HepG2 (cell line): ENCODE results near the gene FUT6.

ENCODE experiments used
- CREM ChIP-seq, 2 experiments: sonication (generic) in 1 of 2; formaldehyde crosslinking in 1 of 2; IDR thresholded peaks; 2 replicates each; pipeline versions ENCODE4 v1.4.0 to v1.6.1; 2016 to 2020; ENCODE audit warnings: antibody characterized with exemption in 1 of 2, mild to moderate bottlenecking in 1 of 2, missing genetic modification reagents in 1 of 2
- ESRRA ChIP-seq: sonication (generic); formaldehyde crosslinking; IDR thresholded peaks from 2 replicates; pipeline ENCODE4 v1.5.1; 2020; ENCODE audit warnings: mild to moderate bottlenecking, low read depth, missing genetic modification reagents
- KDM3A ChIP-seq: IDR thresholded peaks from 2 replicates; pipeline ENCODE4 v1.6.1; 2018; ENCODE audit warnings: low read depth, missing compliant biosample characterization
- NPAS2 ChIP-seq: sonication (generic); formaldehyde crosslinking; IDR thresholded peaks from 2 replicates; pipeline ENCODE4 v1.8.0; 2022; ENCODE audit warnings: mild to moderate bottlenecking, missing genetic modification reagents, borderline replicate concordance
- SNAPC2 ChIP-seq: sonication (generic); formaldehyde crosslinking; IDR thresholded peaks from 2 replicates; pipeline ENCODE4 v1.8.1; 2022; ENCODE audit warnings: mild to moderate bottlenecking, missing genetic modification reagents
- ZBTB7B ChIP-seq: sonication (generic); formaldehyde crosslinking; IDR thresholded peaks from 2 replicates; pipeline ENCODE4 v1.4.0; 2020; ENCODE audit warnings: missing genetic modification reagents
- ZNF235 ChIP-seq: sonication (generic); formaldehyde crosslinking; IDR thresholded peaks from 2 replicates; pipeline ENCODE4 v1.8.1; 2023; ENCODE audit warnings: mild to moderate bottlenecking, missing genetic modification reagents, borderline replicate concordance
- ZNF335 ChIP-seq: sonication (generic); formaldehyde crosslinking; IDR thresholded peaks from 2 replicates; pipeline ENCODE4 v1.4.0; 2020; ENCODE audit warnings: missing genetic modification reagents
- TF ChIP-seq, protein P1 (sequence below): fragments of 450-650 bp; IDR thresholded peaks from 2 replicates; pipeline ENCODE4 v1.6.1; 2017
- TF ChIP-seq, protein P2 (sequence below): sonication (generic); formaldehyde crosslinking; IDR thresholded peaks from 2 replicates; pipeline ENCODE4 v1.5.0; 2020; ENCODE audit warnings: mild to moderate bottlenecking, missing genetic modification reagents, moderate library complexity
- TF ChIP-seq, protein P3 (sequence below): sonication (generic); formaldehyde crosslinking; IDR thresholded peaks from 2 replicates; pipeline ENCODE4 v1.4.0; 2020; ENCODE audit warnings: missing genetic modification reagents
- TF ChIP-seq, protein P4 (sequence below): sonication (generic); formaldehyde crosslinking; IDR thresholded peaks from 2 replicates; pipeline ENCODE4 v1.5.0; 2020; ENCODE audit warnings: missing genetic modification reagents

DNA sequence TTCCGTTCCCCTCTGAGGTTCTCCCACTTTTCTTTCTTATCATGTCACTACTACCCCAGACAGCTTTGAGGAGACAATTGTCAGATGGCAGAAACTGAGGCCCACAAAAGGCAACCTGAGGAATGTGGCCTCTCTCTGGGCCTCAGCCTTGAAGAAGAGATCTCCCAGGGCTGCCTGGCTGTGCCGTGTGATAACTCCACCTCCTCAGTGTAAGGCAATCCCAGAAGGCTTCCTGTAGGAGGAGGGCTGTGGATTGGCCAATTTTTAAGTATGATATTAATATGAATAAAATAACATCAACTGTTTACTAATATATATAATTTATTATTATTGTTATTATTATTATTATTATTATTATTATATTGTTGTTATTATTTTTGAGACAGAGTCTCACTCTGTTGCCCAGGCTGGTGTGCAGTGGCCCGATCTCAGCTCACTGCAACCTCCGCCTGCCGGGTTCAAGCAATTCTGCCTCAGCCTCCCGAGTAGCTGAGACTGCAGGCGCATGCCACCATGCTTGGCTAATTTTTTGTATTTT, 44.1 kb downstream of the FUT6 start:
- TF ChIP-seq SNAPC2: no peak
- TF ChIP-seq, protein P1, sequence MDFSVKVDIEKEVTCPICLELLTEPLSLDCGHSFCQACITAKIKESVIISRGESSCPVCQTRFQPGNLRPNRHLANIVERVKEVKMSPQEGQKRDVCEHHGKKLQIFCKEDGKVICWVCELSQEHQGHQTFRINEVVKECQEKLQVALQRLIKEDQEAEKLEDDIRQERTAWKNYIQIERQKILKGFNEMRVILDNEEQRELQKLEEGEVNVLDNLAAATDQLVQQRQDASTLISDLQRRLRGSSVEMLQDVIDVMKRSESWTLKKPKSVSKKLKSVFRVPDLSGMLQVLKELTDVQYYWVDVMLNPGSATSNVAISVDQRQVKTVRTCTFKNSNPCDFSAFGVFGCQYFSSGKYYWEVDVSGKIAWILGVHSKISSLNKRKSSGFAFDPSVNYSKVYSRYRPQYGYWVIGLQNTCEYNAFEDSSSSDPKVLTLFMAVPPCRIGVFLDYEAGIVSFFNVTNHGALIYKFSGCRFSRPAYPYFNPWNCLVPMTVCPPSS: no peak
- TF ChIP-seq, protein P2, sequence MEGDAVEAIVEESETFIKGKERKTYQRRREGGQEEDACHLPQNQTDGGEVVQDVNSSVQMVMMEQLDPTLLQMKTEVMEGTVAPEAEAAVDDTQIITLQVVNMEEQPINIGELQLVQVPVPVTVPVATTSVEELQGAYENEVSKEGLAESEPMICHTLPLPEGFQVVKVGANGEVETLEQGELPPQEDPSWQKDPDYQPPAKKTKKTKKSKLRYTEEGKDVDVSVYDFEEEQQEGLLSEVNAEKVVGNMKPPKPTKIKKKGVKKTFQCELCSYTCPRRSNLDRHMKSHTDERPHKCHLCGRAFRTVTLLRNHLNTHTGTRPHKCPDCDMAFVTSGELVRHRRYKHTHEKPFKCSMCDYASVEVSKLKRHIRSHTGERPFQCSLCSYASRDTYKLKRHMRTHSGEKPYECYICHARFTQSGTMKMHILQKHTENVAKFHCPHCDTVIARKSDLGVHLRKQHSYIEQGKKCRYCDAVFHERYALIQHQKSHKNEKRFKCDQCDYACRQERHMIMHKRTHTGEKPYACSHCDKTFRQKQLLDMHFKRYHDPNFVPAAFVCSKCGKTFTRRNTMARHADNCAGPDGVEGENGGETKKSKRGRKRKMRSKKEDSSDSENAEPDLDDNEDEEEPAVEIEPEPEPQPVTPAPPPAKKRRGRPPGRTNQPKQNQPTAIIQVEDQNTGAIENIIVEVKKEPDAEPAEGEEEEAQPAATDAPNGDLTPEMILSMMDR (CRISPR knock-in tag): no peak
- TF ChIP-seq, protein P3, sequence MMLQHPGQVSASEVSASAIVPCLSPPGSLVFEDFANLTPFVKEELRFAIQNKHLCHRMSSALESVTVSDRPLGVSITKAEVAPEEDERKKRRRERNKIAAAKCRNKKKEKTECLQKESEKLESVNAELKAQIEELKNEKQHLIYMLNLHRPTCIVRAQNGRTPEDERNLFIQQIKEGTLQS (CRISPR knock-in tag): no peak
- no peak for TF ChIP-seq KDM3A (CRISPR knock-in tag)
- TF ChIP-seq NPAS2 (CRISPR knock-in tag): no peak
- no peak for TF ChIP-seq ESRRA (CRISPR knock-in tag)
- TF ChIP-seq, protein P4, sequence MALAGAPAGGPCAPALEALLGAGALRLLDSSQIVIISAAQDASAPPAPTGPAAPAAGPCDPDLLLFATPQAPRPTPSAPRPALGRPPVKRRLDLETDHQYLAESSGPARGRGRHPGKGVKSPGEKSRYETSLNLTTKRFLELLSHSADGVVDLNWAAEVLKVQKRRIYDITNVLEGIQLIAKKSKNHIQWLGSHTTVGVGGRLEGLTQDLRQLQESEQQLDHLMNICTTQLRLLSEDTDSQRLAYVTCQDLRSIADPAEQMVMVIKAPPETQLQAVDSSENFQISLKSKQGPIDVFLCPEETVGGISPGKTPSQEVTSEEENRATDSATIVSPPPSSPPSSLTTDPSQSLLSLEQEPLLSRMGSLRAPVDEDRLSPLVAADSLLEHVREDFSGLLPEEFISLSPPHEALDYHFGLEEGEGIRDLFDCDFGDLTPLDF (CRISPR knock-in tag): no peak
- TF ChIP-seq ZNF235 (CRISPR knock-in tag): no peak
- TF ChIP-seq ZNF335 (CRISPR knock-in tag): no peak
- TF ChIP-seq ZBTB7B: no peak
- no peak for TF ChIP-seq CREM (IDR thresholded peaks at IDR 0.05)
- no peak for TF ChIP-seq CREM (CRISPR knock-in tag; IDR thresholded peaks at IDR 0.05)
